Upper lobe of left lung (tissue), 6 donors: ENCODE measurements around the gene UBR4. TPM values are rescaled to one million over a fixed set of nuclear protein-coding genes. Genes with fewer than 3 reads are reported as not detected.

Experiments used
- ATAC-seq, 2 donors: fragments of 200-7000 bp; cut with Tn5 transposase; one replicate each; pipeline ENCODE4 v1.9.1; 2022; ENCODE audit warnings: mild to moderate bottlenecking in 2 of 2, moderate library complexity in 2 of 2; ENCODE audit not compliant: low FRiP score in 2 of 2
- DNase-seq, 2 donors: peaks; one replicate each; pipeline ENCODE4 v3.0.0-alpha.2; 2019 to 2020
- H3K27ac ChIP-seq, 4 donors: fragments of 200-600 bp; sonication (generic); one replicate each; pipeline ENCODE4 v1.5.1; 2016 to 2019
- H3K27me3 ChIP-seq, 4 donors: fragments of 200-600 bp; sonication (generic); one replicate each; pipeline ENCODE4 v1.5.1; 2017 to 2019
- H3K36me3 ChIP-seq, 4 donors: fragments of 200-600 bp; sonication (generic); one replicate each; pipeline ENCODE4 v1.5.1; 2016 to 2019
- H3K4me1 ChIP-seq, 4 donors: fragments of 200-600 bp; sonication (generic); one replicate each; pipeline ENCODE4 v1.5.1; 2018 to 2019
- H3K4me3 ChIP-seq, 4 donors: fragments of 200-600 bp; sonication (generic); one replicate each; pipeline ENCODE4 v1.5.1; 2017 to 2019; ENCODE audit warnings: mild to moderate bottlenecking in 2 of 4, moderate library complexity in 1 of 4
- H3K9me3 ChIP-seq, 4 donors: fragments of 200-600 bp; sonication (generic); one replicate each; pipeline ENCODE4 v1.5.1; 2018 to 2019
- EP300 ChIP-seq, 4 donors: sonication (generic); formaldehyde crosslinking; IDR thresholded peaks; one replicate each; pipeline ENCODE4 v1.5.1; 2017; ENCODE audit warnings: antibody characterized with exemption in 4 of 4, control low read depth in 2 of 4
- POLR2A ChIP-seq, 4 donors: fragments of 450-650 bp; IDR thresholded peaks; one replicate each; pipeline ENCODE4 v1.5.1; 2016 to 2017; ENCODE audit warnings: antibody characterized with exemption in 4 of 4, mild to moderate bottlenecking in 2 of 4
- POLR2AphosphoS5 ChIP-seq, 2 donors: sonication (generic); formaldehyde crosslinking; IDR thresholded peaks; one replicate each; pipeline ENCODE4 v1.5.1; 2017; ENCODE audit warnings: antibody characterized with exemption in 2 of 2
- WGBS, 2 donors: methylation state at CpG; one replicate each; pipeline ENCODE4 v1.1.5; 2017 to 2018; 5-methylcytosine and 5-hydroxymethylcytosine counted together
- total RNA-seq, 6 donors: library from RNA; depleted of rRNA in 4 of 6; stranded (reverse); fragments of >200 nt in 4 of 6; gene quantifications; one replicate each; pipeline versions ENCODE4 v1.1.0 to v1.2.1, GENCODE V29; 2016 to 2021
- TF ChIP-seq, protein P1 (sequence below), 6 experiments: fragments of 450-650 bp in 4 of 6; fragments of 200-600 bp in 2 of 6; sonication (generic) in 2 of 6; IDR thresholded peaks; one replicate each; pipeline ENCODE4 v1.5.1; 2016 to 2019; ENCODE audit warnings: antibody characterized with exemption in 6 of 6
- donor health status: DM: no; HTN: no; CAD: no; lungs with moderate emphysema.
- donor health status: DM: no; HTN: yes; CAD: no; lungs with severe emphysema.

UBR4 gene
- total RNA-seq, 6 donors from 2014 or later: 101 to 317 (median 135) TPM

DNA sequence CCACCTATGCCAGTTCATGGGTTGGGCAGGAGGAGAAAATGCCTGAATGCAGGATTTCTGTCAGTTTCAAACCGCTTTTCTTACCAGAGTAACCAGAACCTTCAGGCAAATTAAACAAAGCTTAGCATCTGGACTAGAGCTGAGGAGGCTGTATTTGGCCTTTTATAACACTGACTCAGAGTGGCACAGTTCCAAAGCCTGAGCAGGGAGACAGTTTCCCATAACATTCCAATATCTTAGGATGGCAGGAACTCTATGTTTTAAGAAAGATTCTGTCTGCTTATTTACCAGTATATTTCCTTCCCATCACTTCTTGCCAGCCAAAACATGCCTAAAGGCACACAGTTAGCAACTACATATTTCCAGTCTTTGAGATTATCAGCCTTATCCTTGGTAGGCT, 46.8 kb downstream of the UBR4 start:
- H3K4me1 ChIP-seq: no peaks in the 10 kb centered on the region
- H3K9me3 ChIP-seq: no peaks in the 10 kb centered on the region
- no peaks in the 10 kb centered on the region for H3K27me3 ChIP-seq
- peaks cover 71 to 100% (median 93%) of the 10 kb centered on the region in 4 donors for H3K36me3 ChIP-seq
- ATAC-seq: peak in 1 of 2 donors; percentile 42
- H3K27ac ChIP-seq: peak overlapping the region in 1 of 4 donors; percentile 35
- no peak for DNase-seq
- H3K4me3 ChIP-seq: no peak overlapping the region
- 67 to 83% methylated on average over 1 of the region's 1 CpG for WGBS, 2 donors
- TF ChIP-seq EP300 (IDR thresholded peaks at IDR 0.05) (no peak), POLR2A (IDR thresholded peaks at IDR 0.05) (no peak), POLR2AphosphoS5 (IDR thresholded peaks at IDR 0.05) (no peak)
- TF ChIP-seq, protein P1, sequence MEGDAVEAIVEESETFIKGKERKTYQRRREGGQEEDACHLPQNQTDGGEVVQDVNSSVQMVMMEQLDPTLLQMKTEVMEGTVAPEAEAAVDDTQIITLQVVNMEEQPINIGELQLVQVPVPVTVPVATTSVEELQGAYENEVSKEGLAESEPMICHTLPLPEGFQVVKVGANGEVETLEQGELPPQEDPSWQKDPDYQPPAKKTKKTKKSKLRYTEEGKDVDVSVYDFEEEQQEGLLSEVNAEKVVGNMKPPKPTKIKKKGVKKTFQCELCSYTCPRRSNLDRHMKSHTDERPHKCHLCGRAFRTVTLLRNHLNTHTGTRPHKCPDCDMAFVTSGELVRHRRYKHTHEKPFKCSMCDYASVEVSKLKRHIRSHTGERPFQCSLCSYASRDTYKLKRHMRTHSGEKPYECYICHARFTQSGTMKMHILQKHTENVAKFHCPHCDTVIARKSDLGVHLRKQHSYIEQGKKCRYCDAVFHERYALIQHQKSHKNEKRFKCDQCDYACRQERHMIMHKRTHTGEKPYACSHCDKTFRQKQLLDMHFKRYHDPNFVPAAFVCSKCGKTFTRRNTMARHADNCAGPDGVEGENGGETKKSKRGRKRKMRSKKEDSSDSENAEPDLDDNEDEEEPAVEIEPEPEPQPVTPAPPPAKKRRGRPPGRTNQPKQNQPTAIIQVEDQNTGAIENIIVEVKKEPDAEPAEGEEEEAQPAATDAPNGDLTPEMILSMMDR (IDR thresholded peaks at IDR 0.05): no peak

DNA sequence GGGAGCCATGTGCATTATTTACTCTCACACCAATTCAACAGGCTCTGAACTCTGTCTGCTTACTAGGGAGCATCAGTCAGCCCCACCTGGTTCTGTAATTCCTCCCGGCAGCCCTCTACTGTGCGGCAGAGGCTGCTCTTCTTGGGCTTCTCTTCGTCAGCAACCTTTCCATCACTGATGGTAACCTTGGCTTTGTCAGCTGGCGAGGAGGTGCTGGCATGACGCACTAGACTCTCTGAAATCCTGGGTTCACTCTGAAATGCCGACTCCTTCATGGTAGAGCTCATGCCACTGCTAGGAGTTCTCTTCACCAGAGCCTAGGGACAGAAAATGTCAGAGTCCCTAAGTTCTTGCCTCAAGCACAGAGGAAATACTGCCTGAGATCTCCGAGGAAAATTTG, 49.2 kb downstream of the UBR4 start:
- ATAC-seq (no peak), DNase-seq (no peak)
- H3K4me1 ChIP-seq: peaks cover 0 to 3% (median 1%) of the 10 kb centered on the region in 4 donors
- no peak overlapping the region for H3K27ac ChIP-seq
- H3K36me3 ChIP-seq: peaks cover 68 to 100% (median 93%) of the 10 kb centered on the region in 4 donors
- H3K9me3 ChIP-seq: no peaks in the 10 kb centered on the region
- no peak overlapping the region for H3K4me3 ChIP-seq
- TF ChIP-seq EP300 (IDR thresholded peaks at IDR 0.05) (no peak), POLR2AphosphoS5 (IDR thresholded peaks at IDR 0.05) (no peak), POLR2A (IDR thresholded peaks at IDR 0.05) (no peak)
- TF ChIP-seq, protein P1 (IDR thresholded peaks at IDR 0.05): no peak
- no peaks in the 10 kb centered on the region for H3K27me3 ChIP-seq
- WGBS, 2 donors: 96 to 99% methylated on average over 7 of the region's 7 CpGs

DNA sequence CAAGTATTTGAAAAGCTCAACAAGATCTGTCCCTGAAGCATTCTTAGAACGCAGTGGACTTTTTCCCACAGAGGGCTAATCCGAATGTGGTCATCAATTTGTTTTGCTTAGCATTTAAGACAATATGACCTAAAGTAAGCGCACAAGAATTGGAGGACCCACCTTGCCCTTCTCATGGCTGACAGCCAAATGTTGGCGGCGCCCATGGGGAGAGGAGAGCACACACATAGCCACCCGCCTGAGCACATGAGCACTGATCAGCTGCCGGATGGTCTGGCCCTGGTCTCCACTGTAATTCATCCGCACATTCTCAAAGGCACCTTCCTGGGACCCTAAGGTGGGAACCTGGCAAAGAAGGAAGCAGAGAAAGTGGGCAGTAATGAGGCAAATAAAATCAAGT, 52.4 kb downstream of the UBR4 start:
- TF ChIP-seq POLR2A (IDR thresholded peaks at IDR 0.05): no peak
- TF ChIP-seq, protein P1 (IDR thresholded peaks at IDR 0.05): no peak
- TF ChIP-seq EP300 (IDR thresholded peaks at IDR 0.05): no peak
- TF ChIP-seq POLR2AphosphoS5 (IDR thresholded peaks at IDR 0.05): no peak
- 89 to 91% methylated on average over 8 of the region's 8 CpGs for WGBS, 2 donors
- DNase-seq: no peak
- Histone ChIP-seq H3K27me3 (no peaks in the 10 kb centered on the region), H3K4me1 (peaks cover 0 to 3% (median 1%) of the 10 kb centered on the region in 4 donors), H3K27ac (peak overlapping the region in 2 of 4 donors; percentile 14 to 35), H3K36me3 (peaks cover 74 to 100% (median 94%) of the 10 kb centered on the region in 4 donors), H3K9me3 (no peaks in the 10 kb centered on the region), H3K4me3 (no peak overlapping the region)
- ATAC-seq: no peak

DNA sequence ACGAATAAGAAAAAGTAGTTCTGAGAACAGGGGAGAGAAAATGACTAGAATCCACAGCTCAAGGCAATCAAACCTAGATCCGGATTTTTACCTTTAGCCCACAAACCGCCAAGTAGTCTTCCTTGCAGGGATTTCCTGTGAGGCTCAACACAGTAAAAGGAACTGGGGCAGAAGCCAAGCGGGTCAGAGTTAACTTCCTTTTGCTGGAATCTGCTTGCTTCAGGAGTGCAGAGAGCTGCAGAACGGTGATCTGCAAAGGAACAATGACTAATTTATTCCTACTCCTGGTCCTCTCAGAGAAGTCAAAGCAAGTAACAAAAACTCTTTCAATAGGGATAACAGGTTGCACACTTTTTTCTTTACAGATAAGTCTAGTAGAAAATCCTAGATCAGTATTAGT, 53.4 kb downstream of the UBR4 start:
- TF ChIP-seq, protein P1 (IDR thresholded peaks at IDR 0.05): no peak
- no peak for TF ChIP-seq POLR2A (IDR thresholded peaks at IDR 0.05)
- no peak for TF ChIP-seq POLR2AphosphoS5 (IDR thresholded peaks at IDR 0.05)
- TF ChIP-seq EP300 (IDR thresholded peaks at IDR 0.05): no peak
- peak in 1 of 2 donors; percentile 47 for DNase-seq

DNA sequence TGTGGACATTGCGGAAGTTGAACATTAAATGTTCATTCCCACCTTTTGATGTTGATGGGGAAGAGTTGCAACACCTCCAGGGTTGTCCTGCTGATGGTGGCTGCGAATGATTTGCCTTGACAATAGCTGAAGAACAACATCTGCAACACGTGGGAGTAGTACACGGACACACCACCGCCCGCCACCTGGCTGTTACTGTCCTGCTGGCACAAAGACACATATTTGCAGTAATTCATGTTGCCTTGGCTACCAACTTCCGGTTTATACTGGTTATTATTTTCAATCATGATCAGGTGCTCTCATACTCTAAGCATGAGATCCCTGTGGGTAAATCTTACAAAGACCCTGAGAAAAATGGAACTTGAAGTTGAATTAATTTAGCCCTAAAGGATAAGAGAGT, 55.2 kb downstream of the UBR4 start:
- no peak for TF ChIP-seq POLR2AphosphoS5 (IDR thresholded peaks at IDR 0.05)
- no peak for TF ChIP-seq EP300 (IDR thresholded peaks at IDR 0.05)
- TF ChIP-seq, protein P1 (IDR thresholded peaks at IDR 0.05): no peak
- TF ChIP-seq POLR2A (IDR thresholded peaks at IDR 0.05): no peak
- Histone ChIP-seq H3K36me3 (peaks cover 70 to 100% (median 94%) of the 10 kb centered on the region in 4 donors), H3K4me3 (no peak overlapping the region), H3K9me3 (no peaks in the 10 kb centered on the region), H3K27me3 (no peaks in the 10 kb centered on the region), H3K4me1 (peaks cover 0 to 3% (median 1%) of the 10 kb centered on the region in 4 donors), H3K27ac (no peak overlapping the region)
- 91 to 93% methylated on average over 7 of the region's 7 CpGs for WGBS, 2 donors
- DNase-seq (no peak), ATAC-seq (no peak)

More for the DNA sequence above, 53.4 kb downstream of the UBR4 start:
- Histone ChIP-seq H3K27me3 (no peaks in the 10 kb centered on the region), H3K4me3 (no peak overlapping the region), H3K9me3 (no peaks in the 10 kb centered on the region), H3K36me3 (peaks cover 73 to 100% (median 94%) of the 10 kb centered on the region in 4 donors), H3K4me1 (peaks cover 0 to 3% (median 1%) of the 10 kb centered on the region in 4 donors), H3K27ac (peak overlapping the region in 1 of 4 donors; percentile 35)
- ATAC-seq: no peak
- WGBS, 2 donors: 32 to 50% methylated on average over 5 of the region's 5 CpGs
